CD4-positive, CD25-positive, alpha-beta regulatory T cell (primary cell): ENCODE measurements around the gene CTXND1. TPM values are rescaled to one million over a fixed set of nuclear protein-coding genes. Genes with fewer than 3 reads are reported as not detected.

Experiments used
- ATAC-seq, 2 donors: fragments of 150-1000 bp; cut with Tn5 transposase; one replicate each; pipeline ENCODE4 v1.10.0; 2021; ENCODE audit warnings: low read depth in 2 of 2, moderate number of reproducible peaks in 2 of 2, moderate library complexity in 1 of 2
- DNase-seq, 3 donors: peaks; one replicate each; pipeline versions ENCODE4 v3.0.0 to v3.0.0-alpha.2; 2012 to 2022; ENCODE audit warnings: mixed read lengths in 1 of 3
- H3K27ac ChIP-seq: one replicate; pipeline ENCODE4 v1.7.0; 2013; ENCODE audit warnings: mild to moderate bottlenecking, low read length; ENCODE audit not compliant: insufficient read depth, poor library complexity, severe bottlenecking
- H3K27me3 ChIP-seq: one replicate; pipeline ENCODE4 v1.7.0; 2013; ENCODE audit warnings: low read length; ENCODE audit not compliant: control insufficient read depth, insufficient read depth
- H3K36me3 ChIP-seq: one replicate; pipeline ENCODE4 v1.7.0; 2013; ENCODE audit warnings: mild to moderate bottlenecking, low read length, moderate library complexity; ENCODE audit not compliant: control insufficient read depth, insufficient read depth
- H3K4me1 ChIP-seq: 2 replicates; pipeline ENCODE4 v1.7.0; 2013; ENCODE audit warnings: mild to moderate bottlenecking, low read length; ENCODE audit not compliant: insufficient read depth, control insufficient read depth, poor library complexity, severe bottlenecking
- H3K4me3 ChIP-seq: one replicate; pipeline ENCODE4 v1.7.0; 2013; ENCODE audit warnings: low read depth, mild to moderate bottlenecking, low read length, moderate library complexity
- H3K9me3 ChIP-seq, 2 experiments: 1 replicate in 1 of 2; 2 replicates in 1 of 2; pipeline ENCODE4 v1.7.0; 2013; ENCODE audit warnings: low read length in 2 of 2, mild to moderate bottlenecking in 1 of 2, moderate library complexity in 1 of 2; ENCODE audit not compliant: control insufficient read depth in 2 of 2
- H3K27ac Mint-ChIP-seq, 3 donors: one replicate each; pipeline ENCODE4 v1.8.0; 2020 to 2022; ENCODE audit warnings: mild to moderate bottlenecking in 3 of 3, mixed read lengths in 3 of 3, moderate library complexity in 2 of 3
- H3K27me3 Mint-ChIP-seq: one replicate; pipeline ENCODE4 v1.8.0; 2022; ENCODE audit warnings: mild to moderate bottlenecking, mixed read lengths
- H3K36me3 Mint-ChIP-seq: one replicate; pipeline ENCODE4 v1.8.0; 2020; ENCODE audit warnings: mixed read lengths
- H3K4me1 Mint-ChIP-seq, 4 donors: one replicate each; pipeline ENCODE4 v1.8.0; 2020 to 2022; ENCODE audit warnings: mixed read lengths in 4 of 4, mild to moderate bottlenecking in 1 of 4
- H3K4me3 Mint-ChIP-seq, 4 donors: one replicate each; pipeline ENCODE4 v1.8.0; 2020 to 2022; ENCODE audit warnings: mild to moderate bottlenecking in 4 of 4, mixed read lengths in 4 of 4, moderate library complexity in 3 of 4
- H3K9me3 Mint-ChIP-seq, 7 donors: one replicate each; pipeline ENCODE4 v1.8.0; 2020 to 2022; ENCODE audit warnings: mixed read lengths in 7 of 7, mild to moderate bottlenecking in 3 of 7, moderate library complexity in 2 of 7
- polyA plus RNA-seq, 4 donors: library from polyadenylated mRNA; unstranded; fragments of 300-500 nt; fragmentation: Illumina TruSeq; gene quantifications; one replicate each; pipeline ENCODE4 v1.2.3, GENCODE V29; 2021
- total RNA-seq: library from RNA; stranded (reverse); gene quantifications from one replicate; pipeline ENCODE4 v1.2.3, GENCODE V29; 2022

CTXND1 gene
- total and polyA plus RNA-seq, 5 donors from 2014 or later, result not detected

DNA sequence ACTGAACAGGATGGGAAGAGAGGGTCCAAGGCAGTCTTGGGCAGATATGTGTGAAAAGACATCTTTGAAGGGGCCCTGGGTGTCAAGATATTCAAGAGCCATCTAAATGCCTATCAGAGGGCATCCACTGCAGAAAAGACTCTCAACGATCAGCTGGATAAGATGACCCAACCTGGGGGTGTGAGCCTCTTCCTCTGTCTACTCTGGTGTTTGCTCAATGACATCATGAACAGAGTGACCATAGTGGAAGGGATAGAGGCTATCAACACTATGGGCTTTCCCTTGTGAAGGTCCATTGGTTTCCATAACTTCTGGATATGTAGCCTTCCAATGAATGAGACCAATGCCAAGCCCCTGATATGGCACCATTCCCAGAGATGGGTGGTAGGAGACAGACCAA lies 57.1 kb downstream of the CTXND1 start:
- Mint-ChIP-seq H3K27ac (no peak overlapping the region), H3K4me1 (no peaks in the 10 kb centered on the region)
- no peak overlapping the region for H3K27ac ChIP-seq

GRCh38 chr15:80194186-80194585 lies 57.8 kb downstream of the CTXND1 start:
- no peaks in the 10 kb centered on the region for H3K9me3 ChIP-seq
- peaks cover 4% of the 10 kb centered on the region for H3K27me3 ChIP-seq
- H3K4me1 ChIP-seq, result no peaks in the 10 kb centered on the region
- DNase-seq (no peak), ATAC-seq (no peak)
- Mint-ChIP-seq H3K4me3 (no peak overlapping the region), H3K36me3 (no peaks in the 10 kb centered on the region), H3K27ac (no peak overlapping the region), H3K9me3 (peaks cover 0 to 3% (median 0%) of the 10 kb centered on the region in 7 donors), H3K27me3 (no peaks in the 10 kb centered on the region), H3K4me1 (no peaks in the 10 kb centered on the region)
- H3K36me3 ChIP-seq, result no peaks in the 10 kb centered on the region
- no peak overlapping the region for H3K4me3 ChIP-seq
- no peak overlapping the region for H3K27ac ChIP-seq

More for the DNA sequence above, 57.1 kb downstream of the CTXND1 start:
- ATAC-seq, result no peak
- Histone ChIP-seq H3K9me3 (no peaks in the 10 kb centered on the region), H3K4me1 (no peaks in the 10 kb centered on the region), H3K36me3 (no peaks in the 10 kb centered on the region), H3K4me3 (no peak overlapping the region), H3K27me3 (peaks cover 4% of the 10 kb centered on the region)
- Mint-ChIP-seq H3K27me3 (no peaks in the 10 kb centered on the region), H3K36me3 (no peaks in the 10 kb centered on the region), H3K4me3 (no peak overlapping the region), H3K9me3 (peaks cover 0 to 3% (median 0%) of the 10 kb centered on the region in 7 donors)
- DNase-seq, result no peak

GRCh38 chr15:80191897-80192595 lies 60.0 kb downstream of the CTXND1 start:
- peaks cover 0 to 3% (median 0%) of the 10 kb centered on the region in 7 donors for H3K9me3 Mint-ChIP-seq

GRCh38 chr15:80191198-80191597 lies 60.8 kb downstream of the CTXND1 start:
- DNase-seq (no peak), ATAC-seq (no peak)
- Mint-ChIP-seq H3K36me3 (peaks cover 26% of the 10 kb centered on the region), H3K4me1 (no peaks in the 10 kb centered on the region), H3K27me3 (no peaks in the 10 kb centered on the region), H3K9me3 (peaks cover 0 to 3% (median 0%) of the 10 kb centered on the region in 7 donors), H3K4me3 (no peak overlapping the region), H3K27ac (no peak overlapping the region)
- no peak overlapping the region for H3K4me3 ChIP-seq
- H3K27ac ChIP-seq, result no peak overlapping the region
- H3K9me3 ChIP-seq, result no peaks in the 10 kb centered on the region
- H3K36me3 ChIP-seq, result no peaks in the 10 kb centered on the region
- no peaks in the 10 kb centered on the region for H3K27me3 ChIP-seq
- no peaks in the 10 kb centered on the region for H3K4me1 ChIP-seq

More at GRCh38 chr15:80191897-80192595, 60.0 kb downstream of the CTXND1 start:
- Mint-ChIP-seq H3K4me3 (no peak overlapping the region), H3K27me3 (no peaks in the 10 kb centered on the region), H3K27ac (no peak overlapping the region), H3K36me3 (peaks cover 17% of the 10 kb centered on the region), H3K4me1 (no peaks in the 10 kb centered on the region)
- Histone ChIP-seq H3K4me3 (no peak overlapping the region), H3K27ac (no peak overlapping the region), H3K36me3 (no peaks in the 10 kb centered on the region), H3K4me1 (no peaks in the 10 kb centered on the region), H3K27me3 (no peaks in the 10 kb centered on the region), H3K9me3 (no peaks in the 10 kb centered on the region)
- DNase-seq (no peak), ATAC-seq (no peak)

GRCh38 chr15:80188251-80188650 lies 63.8 kb downstream of the CTXND1 start:
- H3K9me3 ChIP-seq, result no peaks in the 10 kb centered on the region
- no peaks in the 10 kb centered on the region for H3K4me1 Mint-ChIP-seq
- no peak overlapping the region for H3K4me3 ChIP-seq
- H3K4me1 ChIP-seq, result no peaks in the 10 kb centered on the region
- peaks cover 0 to 2% (median 0%) of the 10 kb centered on the region in 7 donors for H3K9me3 Mint-ChIP-seq
- H3K27me3 ChIP-seq, result no peaks in the 10 kb centered on the region
- H3K4me3 Mint-ChIP-seq, result no peak overlapping the region
- DNase-seq, result no peak
- no peaks in the 10 kb centered on the region for H3K27me3 Mint-ChIP-seq
- no peak overlapping the region for H3K27ac Mint-ChIP-seq
- peaks cover 41% of the 10 kb centered on the region for H3K36me3 Mint-ChIP-seq
- H3K36me3 ChIP-seq, result no peaks in the 10 kb centered on the region
- no peak for ATAC-seq
- H3K27ac ChIP-seq, result no peak overlapping the region

- H3K36me3 ChIP-seq, result no peaks in the 10 kb centered on the region
- Mint-ChIP-seq H3K4me1 (no peaks in the 10 kb centered on the region), H3K4me3 (no peak overlapping the region), H3K36me3 (peaks cover 54% of the 10 kb centered on the region), H3K27me3 (no peaks in the 10 kb centered on the region), H3K27ac (no peak overlapping the region), H3K9me3 (peaks cover 0 to 2% (median 0%) of the 10 kb centered on the region in 7 donors)
- no peaks in the 10 kb centered on the region for H3K9me3 ChIP-seq
- ATAC-seq (no peak), DNase-seq (no peak)
- no peaks in the 10 kb centered on the region for H3K27me3 ChIP-seq
- H3K27ac ChIP-seq, result no peak overlapping the region
- no peaks in the 10 kb centered on the region for H3K4me1 ChIP-seq
- no peak overlapping the region for H3K4me3 ChIP-seq
These were observed 65.4 kb downstream of the CTXND1 start for GRCh38 chr15:80186597-80186996.

DNA sequence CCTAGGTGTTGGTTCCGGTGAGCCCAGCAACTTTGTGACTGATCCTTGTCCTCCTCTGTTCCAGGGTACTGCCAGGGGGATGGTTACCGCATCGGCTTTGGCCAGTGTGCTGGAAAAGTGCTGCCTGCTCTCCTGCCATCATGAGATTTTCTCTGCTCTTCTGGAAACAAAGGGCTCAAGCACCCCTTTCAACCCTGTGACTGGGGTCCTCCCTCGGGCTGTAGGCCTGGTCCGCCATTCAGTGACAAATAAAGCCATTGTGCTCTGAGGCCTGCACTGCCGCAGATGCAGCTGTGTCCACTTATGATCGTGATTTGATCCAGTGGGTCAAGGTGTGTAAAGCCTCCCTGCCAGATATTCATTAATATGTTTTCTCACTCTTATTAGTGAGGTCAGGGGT lies 65.9 kb downstream of the CTXND1 start:
- ATAC-seq, result no peak
- Mint-ChIP-seq H3K9me3 (peaks cover 0 to 2% (median 0%) of the 10 kb centered on the region in 7 donors), H3K4me1 (no peaks in the 10 kb centered on the region), H3K4me3 (no peak overlapping the region), H3K27ac (no peak overlapping the region), H3K36me3 (peaks cover 56% of the 10 kb centered on the region), H3K27me3 (no peaks in the 10 kb centered on the region)
- no peak overlapping the region for H3K27ac ChIP-seq
- DNase-seq, result no peak
- H3K4me3 ChIP-seq, result no peak overlapping the region
- no peaks in the 10 kb centered on the region for H3K27me3 ChIP-seq
- no peaks in the 10 kb centered on the region for H3K9me3 ChIP-seq
- H3K4me1 ChIP-seq, result no peaks in the 10 kb centered on the region
- no peaks in the 10 kb centered on the region for H3K36me3 ChIP-seq

- H3K9me3 ChIP-seq, result no peaks in the 10 kb centered on the region
- no peak for ATAC-seq
- no peaks in the 10 kb centered on the region for H3K36me3 ChIP-seq
- no peak for DNase-seq
- peaks cover 0 to 2% (median 0%) of the 10 kb centered on the region in 7 donors for H3K9me3 Mint-ChIP-seq
- H3K27ac Mint-ChIP-seq, result no peak overlapping the region
- H3K4me1 Mint-ChIP-seq, result no peaks in the 10 kb centered on the region
- no peaks in the 10 kb centered on the region for H3K27me3 ChIP-seq
- H3K27me3 Mint-ChIP-seq, result no peaks in the 10 kb centered on the region
- H3K4me1 ChIP-seq, result no peaks in the 10 kb centered on the region
- H3K27ac ChIP-seq, result no peak overlapping the region
- no peak overlapping the region for H3K4me3 Mint-ChIP-seq
- H3K4me3 ChIP-seq, result no peak overlapping the region
- H3K36me3 Mint-ChIP-seq, result peaks cover 57% of the 10 kb centered on the region
These were observed 66.9 kb downstream of the CTXND1 start for GRCh38 chr15:80185152-80185551.
